ENCODE results near the gene FDXR.
A peak's percentile ranks its signal among the peaks of the same experiment; 100 is the strongest.

FDXR gene

DNA sequence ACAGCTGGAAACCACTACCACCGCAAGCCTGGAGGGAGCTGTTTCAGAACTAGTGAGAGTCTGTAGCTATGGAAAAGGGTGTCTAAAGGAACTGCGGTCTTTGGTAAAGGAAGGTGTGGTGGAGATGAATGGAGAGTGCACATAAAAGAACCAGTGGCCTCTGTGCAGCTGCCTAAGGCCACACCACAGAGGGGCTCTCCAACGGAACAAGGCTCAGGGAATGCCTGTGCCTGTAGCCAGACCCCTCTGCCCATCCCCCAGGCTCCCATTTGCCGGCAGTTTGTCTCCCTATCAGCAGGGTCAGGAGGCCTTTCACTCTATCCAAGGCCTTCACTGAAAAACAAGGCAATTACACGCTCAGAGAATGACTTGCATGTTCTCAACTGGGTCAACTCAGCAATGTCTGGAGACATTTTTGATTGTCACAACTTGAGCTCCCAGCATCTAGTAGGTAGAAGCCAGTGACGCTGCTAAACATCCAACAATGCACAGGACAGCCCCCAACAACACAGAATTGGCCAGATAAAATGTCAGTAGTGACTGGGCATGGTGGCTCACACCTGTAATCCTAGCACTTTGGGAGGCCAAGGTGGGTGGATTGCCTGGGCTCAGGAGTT lies 3.3 kb upstream of the FDXR start:
- Histone ChIP-seq H3F3A (ENCODE audit: insufficient read depth, low read length) (0 out of 2 replicates have a peak, but pooled peaks cover 4% of the 10 kb centered on the region), H3K4me1 (ENCODE audit: low read length) (peaks cover 24% of the 10 kb centered on the region; the same call in 1 of the 2 replicates), H2AFZ (ENCODE audit: low read length) (no peak overlapping the region), H3K9me3 (replicated peaks; ENCODE audit: insufficient read depth, low read length) (no peaks in the 10 kb centered on the region), H3K9me2 (replicated peaks; ENCODE audit: insufficient read depth, low read length) (no peaks in the 10 kb centered on the region), H3K36me3 (replicated peaks; ENCODE audit: insufficient read depth, low read length) (no peaks in the 10 kb centered on the region), H3K4me3 (ENCODE audit: low read length) (no peak overlapping the region), H3K4me2 (ENCODE audit: low read depth, low read length) (no peak overlapping the region), H3K9ac (ENCODE audit: low read length) (no peak overlapping the region), H4K20me1 (ENCODE audit: insufficient read depth, low read length) (no peaks in the 10 kb centered on the region), H3K79me2 (ENCODE audit: low read length) (no peaks in the 10 kb centered on the region), H3K27ac (ENCODE audit: low read length) (no peak overlapping the region), H3K27me3 (replicated peaks; ENCODE audit: insufficient read depth, low read length) (peaks cover 42% of the 10 kb centered on the region)
- TF ChIP-seq EZH2phosphoT487 (IDR thresholded peaks at IDR 0.05; ENCODE audit: low read length) (no peak), EZH2 (optimal IDR thresholded peaks at IDR 0.05; ENCODE audit: low read depth, low read length) (no peak)
- TF ChIP-seq, protein P1, sequence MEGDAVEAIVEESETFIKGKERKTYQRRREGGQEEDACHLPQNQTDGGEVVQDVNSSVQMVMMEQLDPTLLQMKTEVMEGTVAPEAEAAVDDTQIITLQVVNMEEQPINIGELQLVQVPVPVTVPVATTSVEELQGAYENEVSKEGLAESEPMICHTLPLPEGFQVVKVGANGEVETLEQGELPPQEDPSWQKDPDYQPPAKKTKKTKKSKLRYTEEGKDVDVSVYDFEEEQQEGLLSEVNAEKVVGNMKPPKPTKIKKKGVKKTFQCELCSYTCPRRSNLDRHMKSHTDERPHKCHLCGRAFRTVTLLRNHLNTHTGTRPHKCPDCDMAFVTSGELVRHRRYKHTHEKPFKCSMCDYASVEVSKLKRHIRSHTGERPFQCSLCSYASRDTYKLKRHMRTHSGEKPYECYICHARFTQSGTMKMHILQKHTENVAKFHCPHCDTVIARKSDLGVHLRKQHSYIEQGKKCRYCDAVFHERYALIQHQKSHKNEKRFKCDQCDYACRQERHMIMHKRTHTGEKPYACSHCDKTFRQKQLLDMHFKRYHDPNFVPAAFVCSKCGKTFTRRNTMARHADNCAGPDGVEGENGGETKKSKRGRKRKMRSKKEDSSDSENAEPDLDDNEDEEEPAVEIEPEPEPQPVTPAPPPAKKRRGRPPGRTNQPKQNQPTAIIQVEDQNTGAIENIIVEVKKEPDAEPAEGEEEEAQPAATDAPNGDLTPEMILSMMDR (IDR thresholded peaks at IDR 0.05; ENCODE audit: low read length): no peak
- no peak for DNase-seq

DNA sequence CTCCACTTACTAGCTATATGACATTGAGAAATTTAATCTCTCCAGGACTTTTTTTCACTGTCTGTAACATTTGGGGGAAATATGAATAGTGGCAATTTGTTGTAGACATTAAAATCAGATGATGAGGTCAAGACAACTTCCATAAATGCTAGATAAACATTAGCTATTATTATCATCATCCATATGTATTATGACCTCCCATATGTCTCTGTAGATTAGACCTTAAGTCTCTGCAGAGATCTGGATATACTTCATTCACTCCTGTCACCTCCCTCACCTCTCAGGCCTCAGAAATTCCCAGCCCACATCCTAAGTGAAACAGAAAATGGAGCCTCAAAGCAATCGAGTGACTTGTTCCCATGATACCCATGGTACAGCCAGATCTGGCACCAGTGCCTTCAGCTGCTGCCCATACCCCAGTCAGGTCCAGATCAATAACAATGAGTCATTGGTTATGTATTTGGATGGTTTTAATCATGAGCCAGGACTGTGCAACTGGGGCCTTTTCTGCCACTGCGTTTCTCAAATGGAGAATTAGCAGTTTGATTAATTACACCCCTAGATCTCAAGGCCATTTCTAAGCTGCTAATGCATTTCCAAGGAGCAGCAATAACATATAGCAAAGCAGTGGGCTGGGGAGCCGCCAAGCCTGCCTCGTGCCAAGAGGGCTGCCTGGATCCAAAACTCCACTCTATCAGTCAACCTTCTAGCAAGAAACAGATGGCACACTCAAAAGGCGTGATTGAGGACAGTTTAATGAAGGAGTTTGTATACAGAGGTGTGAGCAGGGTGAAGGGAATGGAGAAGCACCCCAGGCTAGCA lies 2.6 kb upstream of the FDXR start:
- no peaks in the 10 kb centered on the region for H3K79me2 ChIP-seq (ENCODE audit: low read length)
- no peak overlapping the region for H3K9ac ChIP-seq (ENCODE audit: low read length)

DNA sequence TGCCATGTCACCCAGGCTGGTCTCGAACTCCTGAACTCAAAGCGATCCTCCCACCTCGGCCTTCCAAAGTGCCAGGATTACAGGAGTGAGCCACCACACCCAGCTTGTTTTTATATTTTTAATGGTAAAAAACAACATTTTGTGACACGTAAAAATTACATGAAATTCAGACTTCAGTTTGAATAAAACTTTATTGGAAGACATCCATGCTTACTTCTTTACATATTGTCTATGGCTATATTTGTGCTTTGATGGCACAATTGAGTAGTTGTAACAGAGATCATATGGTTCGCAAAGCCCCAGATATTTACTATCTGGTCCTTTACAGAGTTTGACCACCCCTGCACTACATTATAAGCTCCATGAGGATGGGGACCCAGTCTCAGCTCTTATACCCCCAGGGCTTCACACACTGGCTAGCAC lies 1.8 kb upstream of the FDXR start:
- H3K79me2 ChIP-seq (ENCODE audit: low read length): no peaks in the 10 kb centered on the region
- H3F3A ChIP-seq (ENCODE audit: insufficient read depth, low read length): 0 out of 2 replicates have a peak, but pooled peaks cover 4% of the 10 kb centered on the region
- H3K4me2 ChIP-seq (ENCODE audit: low read depth, low read length): no peak overlapping the region
- H3K27me3 ChIP-seq (replicated peaks; ENCODE audit: insufficient read depth, low read length): peaks cover 27% of the 10 kb centered on the region
- no peak for DNase-seq
- no peaks in the 10 kb centered on the region for H3K9me2 ChIP-seq (replicated peaks; ENCODE audit: insufficient read depth, low read length)
- no peaks in the 10 kb centered on the region for H3K36me3 ChIP-seq (replicated peaks; ENCODE audit: insufficient read depth, low read length)
- H3K4me1 ChIP-seq (ENCODE audit: low read length): peaks cover 24% of the 10 kb centered on the region; the same call in 1 of the 2 replicates
- H2AFZ ChIP-seq (ENCODE audit: low read length): no peak overlapping the region
- no peaks in the 10 kb centered on the region for H4K20me1 ChIP-seq (ENCODE audit: insufficient read depth, low read length)
- TF ChIP-seq, protein P1 (IDR thresholded peaks at IDR 0.05; ENCODE audit: low read length): no peak
- TF ChIP-seq EZH2phosphoT487 (IDR thresholded peaks at IDR 0.05; ENCODE audit: low read length) (no peak), EZH2 (optimal IDR thresholded peaks at IDR 0.05; ENCODE audit: low read depth, low read length) (no peak)
- no peak overlapping the region for H3K9ac ChIP-seq (ENCODE audit: low read length)
- H3K4me3 ChIP-seq (ENCODE audit: low read length): no peak overlapping the region
- no peak overlapping the region for H3K27ac ChIP-seq (ENCODE audit: low read length)
- H3K9me3 ChIP-seq (replicated peaks; ENCODE audit: insufficient read depth, low read length): no peaks in the 10 kb centered on the region

More for the DNA sequence above, 2.6 kb upstream of the FDXR start:
- no peak overlapping the region for H3K27ac ChIP-seq (ENCODE audit: low read length)
- H4K20me1 ChIP-seq (ENCODE audit: insufficient read depth, low read length): no peaks in the 10 kb centered on the region
- peaks cover 35% of the 10 kb centered on the region for H3K27me3 ChIP-seq (replicated peaks; ENCODE audit: insufficient read depth, low read length)
- DNase-seq: no peak
- 0 out of 2 replicates have a peak, but pooled peaks cover 4% of the 10 kb centered on the region for H3F3A ChIP-seq (ENCODE audit: insufficient read depth, low read length)
- H3K9me3 ChIP-seq (replicated peaks; ENCODE audit: insufficient read depth, low read length): no peaks in the 10 kb centered on the region
- no peaks in the 10 kb centered on the region for H3K9me2 ChIP-seq (replicated peaks; ENCODE audit: insufficient read depth, low read length)
- peaks cover 24% of the 10 kb centered on the region; the same call in 1 of the 2 replicates for H3K4me1 ChIP-seq (ENCODE audit: low read length)
- H2AFZ ChIP-seq (ENCODE audit: low read length): peak overlapping the region; percentile 28; the same call in 1 of the 2 replicates
- H3K4me2 ChIP-seq (ENCODE audit: low read depth, low read length): 0 out of 2 replicates have a peak overlapping the region, but pooled peaks have one; percentile 1
- H3K4me3 ChIP-seq (ENCODE audit: low read length): no peak overlapping the region
- H3K36me3 ChIP-seq (replicated peaks; ENCODE audit: insufficient read depth, low read length): no peaks in the 10 kb centered on the region
- TF ChIP-seq EZH2phosphoT487 (IDR thresholded peaks at IDR 0.05; ENCODE audit: low read length) (no peak), EZH2 (optimal IDR thresholded peaks at IDR 0.05; ENCODE audit: low read depth, low read length) (no peak)
- TF ChIP-seq, protein P1 (IDR thresholded peaks at IDR 0.05; ENCODE audit: low read length): no peak

All from MM.1S (cell line).